Sciatic nerve (tissue), 2 donors: ENCODE results near the gene SNX14. TPM values are rescaled to one million over a fixed set of nuclear protein-coding genes. Genes with fewer than 3 reads are reported as not detected.
A peak's percentile ranks its signal among the peaks of the same experiment; 100 is the strongest.
"Not testable (repeated sequence)": the region's sequence is repeated elsewhere in the genome, so short reads cannot be mapped to it uniquely, and the experiment has no call there.

Experiments used
- ATAC-seq: fragments of 200-7000 bp; cut with Tn5 transposase; one replicate; pipeline ENCODE4 v1.9.1; 2020; ENCODE audit warnings: mild to moderate bottlenecking, moderate library complexity
- DNase-seq: peaks from one replicate; pipeline ENCODE4 v3.0.0-alpha.2; 2020; ENCODE audit warnings: low spot score
- intact Hi-C: fragments of 100-400 bp; cut with DNase I; formaldehyde crosslinking; loops from one replicate; pipeline ENCODE4 v1.14.2; 2022
- total RNA-seq: library from RNA; stranded (reverse); fragmentation: NEBNext Ultra II Directional; extraction: Animal tissue kit (Norgen Biotek cat#: 25700); gene quantifications from one replicate; pipeline ENCODE4 v1.2.1, GENCODE V29; 2021
- donor health status: DM: no; HTN: no; CAD: no.
- donor health status: DM: no; HTN: no; CAD: no.

SNX14 gene
- total RNA-seq, 1 donor from 2014 or later: 92.9 TPM

- ATAC-seq (no peak), DNase-seq (no peak)
- intact Hi-C loops: no loop called here
Measured at GRCh38 chr6:85537055-85537494, 56.6 kb downstream of the SNX14 start.

- ATAC-seq, DNase-seq, intact Hi-C loops: not testable (repeated sequence)
Measured at GRCh38 chr6:85524281-85524680, 69.4 kb downstream of the SNX14 start.

- intact Hi-C loops: no loop called here
- DNase-seq (no peak), ATAC-seq (no peak)
Measured at GRCh38 chr6:85516168-85516567, 77.5 kb downstream of the SNX14 start.

DNA sequence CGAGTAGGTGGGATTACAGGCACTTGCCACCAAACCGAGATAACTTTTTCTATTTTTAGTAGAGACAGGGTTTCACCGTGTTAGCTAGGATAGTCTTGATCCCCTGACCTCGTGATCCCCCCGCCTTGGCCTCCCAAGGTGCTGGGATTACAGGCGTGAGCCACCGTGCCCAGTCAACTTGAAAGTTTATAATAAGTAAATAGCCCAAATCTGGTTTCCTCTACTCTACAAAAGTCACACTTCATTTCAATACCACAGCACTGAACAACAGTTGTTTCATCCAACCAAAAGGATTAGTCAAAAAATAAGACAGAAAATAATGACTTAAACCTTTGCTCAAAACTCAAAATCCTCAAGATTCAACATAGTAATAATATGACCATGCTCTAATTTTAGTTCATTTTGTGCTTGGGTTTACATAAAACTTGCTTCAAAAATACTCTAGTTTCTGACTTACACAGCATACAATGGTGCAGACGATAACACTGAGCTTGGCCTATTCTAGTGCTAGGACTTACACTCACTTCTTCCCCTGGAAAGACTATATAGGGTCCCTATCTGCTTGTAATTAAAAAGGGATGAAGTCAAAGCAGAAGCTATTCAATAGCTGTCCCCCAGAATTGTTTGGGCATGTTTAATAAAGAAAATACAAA lies 87.1 kb downstream of the SNX14 start:
- ATAC-seq (no peak), DNase-seq (no peak)
- intact Hi-C loops: no loop called here

GRCh38 chr6:85498596-85499258 lies 94.9 kb downstream of the SNX14 start:
- ATAC-seq (no peak), DNase-seq (no peak)
- intact Hi-C loops: no loop called here

DNA sequence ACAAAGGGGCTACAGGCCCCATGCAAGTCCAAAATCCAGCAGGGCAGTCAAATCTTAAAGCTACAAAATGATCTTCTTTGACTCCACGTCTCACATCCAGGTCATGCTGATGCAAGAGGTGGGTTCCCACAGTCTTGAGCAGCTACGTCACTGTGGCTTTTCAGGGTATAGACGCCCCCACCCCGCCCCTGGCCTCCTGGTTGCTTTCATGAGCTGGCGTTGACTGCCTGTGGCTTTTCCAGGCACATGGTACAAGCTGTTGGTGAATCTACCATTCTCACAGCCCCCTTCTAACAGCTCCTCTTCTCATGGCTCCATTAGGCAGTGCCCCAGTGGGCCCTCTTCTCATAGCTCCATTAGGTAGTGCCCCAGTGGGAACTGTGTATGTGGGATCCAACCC lies 96.8 kb downstream of the SNX14 start:
- ATAC-seq (no peak), DNase-seq (no peak)
- intact Hi-C loops: no loop called here

- DNase-seq: no peak
- intact Hi-C loops: no loop called here
- no peak for ATAC-seq
Measured at GRCh38 chr6:85496009-85496579, 97.6 kb downstream of the SNX14 start.

DNA sequence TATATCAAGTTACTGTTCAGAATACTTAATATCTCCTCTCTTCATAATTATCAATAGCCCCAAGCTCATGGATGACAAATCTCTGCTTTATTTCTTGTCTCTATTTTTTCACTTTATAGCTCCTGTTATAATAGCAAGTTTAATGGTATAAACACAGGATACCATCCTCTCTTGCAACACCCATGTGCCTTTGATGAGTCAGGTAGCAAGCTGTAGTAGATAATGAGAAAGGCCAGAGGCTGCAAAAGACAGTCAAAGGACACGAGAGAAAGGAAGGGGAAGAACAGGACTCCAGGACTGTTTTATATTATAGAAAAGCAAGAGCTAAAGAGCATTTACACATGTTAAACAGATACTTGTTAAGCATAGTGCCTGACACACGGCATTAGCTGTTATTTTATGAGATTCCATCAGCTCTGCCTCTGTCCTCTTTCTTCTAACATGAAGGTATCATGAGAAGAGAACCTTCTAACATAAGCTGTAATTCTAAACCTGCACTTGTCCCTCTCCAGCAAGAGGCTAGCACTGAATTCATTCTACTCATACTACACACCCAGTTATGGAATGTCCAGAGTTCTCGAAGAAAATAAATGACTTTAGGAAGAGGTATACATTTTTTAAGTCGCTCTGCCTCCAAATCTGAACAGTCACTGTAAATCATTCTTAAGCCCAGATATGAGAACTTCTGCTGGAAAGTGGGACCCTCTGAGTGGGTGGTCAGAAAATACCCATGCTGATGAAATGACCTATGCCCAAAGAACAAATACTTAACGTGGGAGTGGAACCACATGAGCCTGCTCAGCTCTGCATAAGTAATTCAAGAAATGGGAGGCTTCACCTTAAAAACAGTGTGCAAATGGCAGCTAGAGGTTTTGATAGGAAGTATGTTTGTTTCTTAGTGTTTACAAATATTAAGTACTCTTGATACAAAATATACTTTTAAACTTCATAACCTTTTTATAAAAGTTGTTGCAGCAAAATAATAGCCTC lies 98.8 kb downstream of the SNX14 start:
- intact Hi-C loops: no loop called here
- ATAC-seq (no peak), DNase-seq (no peak)

GRCh38 chr6:85493389-85493788 lies 100.3 kb downstream of the SNX14 start:
- intact Hi-C loops: no loop called here
- DNase-seq: no peak
- ATAC-seq: no peak

GRCh38 chr6:85490516-85491248 lies 103.0 kb downstream of the SNX14 start:
- intact Hi-C loops: no loop called here

DNA sequence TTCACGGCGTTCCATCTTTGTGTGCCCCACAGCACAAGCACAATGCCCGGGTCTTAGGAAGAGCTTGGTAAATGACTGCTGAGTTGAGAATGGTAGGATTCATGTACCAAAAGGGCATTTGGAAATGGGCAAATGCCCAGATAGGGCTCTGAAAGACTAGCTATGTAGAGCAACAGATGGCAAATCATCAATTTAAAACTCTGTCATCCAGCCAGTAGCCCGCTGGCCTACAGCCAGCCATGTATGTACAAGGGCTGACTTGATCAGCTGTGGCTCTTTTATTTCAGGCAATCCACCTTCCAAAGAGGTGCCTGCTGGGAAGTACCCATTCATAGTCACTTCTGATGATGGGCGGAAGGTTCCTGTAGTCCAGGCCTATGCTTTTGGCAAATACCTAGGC lies 108.7 kb downstream of the SNX14 start:
- DNase-seq (no peak), ATAC-seq (no peak)
- intact Hi-C loops: loop anchor here (5.0 kb wide), 1 partner anchor 128 kb away; no protein-coding TSS in a partner anchor

More at GRCh38 chr6:85490516-85491248, 103.0 kb downstream of the SNX14 start:
- no peak for DNase-seq
- no peak for ATAC-seq

- DNase-seq (no peak), ATAC-seq (no peak)
- intact Hi-C loops: loop anchor here (5.0 kb wide), 1 partner anchor 127 kb away; no protein-coding TSS in a partner anchor
Measured at GRCh38 chr6:85483846-85484245, 109.8 kb downstream of the SNX14 start.

- intact Hi-C loops: loop anchor here (5.0 kb wide), 1 partner anchor 126 kb away; no protein-coding TSS in a partner anchor
- ATAC-seq (peak; percentile 96), DNase-seq (peak; percentile 90)
Measured at GRCh38 chr6:85482905-85483700, 110.6 kb downstream of the SNX14 start.

DNA sequence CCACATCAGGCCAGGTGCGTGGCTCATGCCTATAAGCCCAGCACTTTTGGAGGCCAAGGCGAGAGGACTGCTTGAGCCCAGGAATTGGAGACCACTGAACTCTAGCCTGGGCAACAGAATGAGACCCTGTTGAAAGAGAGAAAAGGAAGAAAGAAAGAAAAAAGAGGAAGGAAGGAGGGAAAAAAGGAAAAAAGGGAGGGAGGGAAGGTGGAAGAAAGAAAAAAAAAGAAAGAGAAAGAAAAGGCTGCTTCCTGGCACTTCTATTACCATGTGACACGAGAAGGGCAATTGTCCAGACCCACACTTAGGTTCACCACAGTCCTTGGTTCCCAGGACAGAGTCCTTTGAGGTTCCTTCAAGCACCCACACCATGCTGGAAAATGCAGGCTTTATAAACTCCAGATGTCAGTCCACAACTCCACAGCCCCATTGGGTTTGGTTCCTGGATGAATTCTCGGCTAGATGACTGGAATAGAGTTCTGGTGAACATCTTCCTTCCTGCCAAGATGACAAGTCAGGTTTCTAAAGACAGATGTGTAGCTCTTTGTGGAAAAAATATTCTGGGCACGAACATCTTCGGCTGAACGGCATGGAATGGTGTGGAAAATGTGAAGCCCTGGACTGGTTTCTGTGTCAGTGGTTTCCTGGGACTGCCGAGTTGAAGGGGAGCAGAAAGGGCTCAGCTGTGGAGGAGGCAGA lies 111.3 kb downstream of the SNX14 start:
- peak; percentile 72 for ATAC-seq
- DNase-seq: no peak
- intact Hi-C loops: loop anchor here (5.0 kb wide), 1 partner anchor 125 kb away; no protein-coding TSS in a partner anchor

- ATAC-seq: no peak
- intact Hi-C loops: no loop called here
- no peak for DNase-seq
Measured at GRCh38 chr6:85479208-85479607, 114.5 kb downstream of the SNX14 start.

DNA sequence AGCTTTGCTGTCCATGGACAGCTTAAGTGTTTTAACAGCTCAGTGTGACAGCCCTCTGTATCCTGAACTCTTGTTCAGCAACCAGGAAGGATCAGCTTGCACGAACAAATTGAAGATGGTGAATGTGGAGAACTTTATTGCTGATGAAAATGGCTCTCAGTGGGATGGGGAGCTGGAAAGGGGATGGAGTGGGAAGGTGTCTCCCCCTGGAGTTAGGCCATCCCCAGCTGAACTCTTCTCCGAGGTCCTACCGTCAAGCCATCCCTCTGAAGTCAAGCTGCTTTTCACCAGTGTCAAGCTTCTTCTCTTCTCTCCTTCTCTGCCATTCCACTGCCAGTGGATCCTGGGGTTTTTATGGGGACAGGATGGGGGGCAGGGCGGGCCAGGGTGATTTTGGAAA lies 117.1 kb downstream of the SNX14 start:
- ATAC-seq: no peak
- no peak for DNase-seq
- intact Hi-C loops: no loop called here

GRCh38 chr6:85473748-85474147 lies 119.9 kb downstream of the SNX14 start:
- DNase-seq (no peak), ATAC-seq (no peak)
- intact Hi-C loops: no loop called here
